SJCRH30 (cell line): ENCODE data around the gene FAM118A. TPM values are rescaled to one million over a fixed set of nuclear protein-coding genes. Genes with fewer than 3 reads are reported as not detected.

Experiments used
- total RNA-seq: library from RNA; depleted of rRNA; stranded (reverse); fragments of >200 nt; shearing (Covaris generic); gene quantifications from 2 replicates; pipeline ENCODE4 v1.2.3, GENCODE V29; 2014; rRNA removed

FAM118A gene
- total RNA-seq, 1 experiment from 2014 or later: 13.8 TPM

Other genes starting within 250 kb of the FAM118A start
- 52.2 and 58.6 TPM in 2 replicates for gene NUP50, start 146.0 kb upstream of the FAM118A start, total RNA-seq
- gene KIAA0930, start 69.0 kb upstream of the FAM118A start, total RNA-seq: 9.3 and 15.2 TPM in 2 replicates
- not detected in 2 replicates for gene UPK3A, start 25.0 kb upstream of the FAM118A start, total RNA-seq
- gene SMC1B, start 103.7 kb downstream of the FAM118A start, total RNA-seq: not detected in 2 replicates
- not detected in 2 replicates for gene RIBC2, start 103.8 kb downstream of the FAM118A start, total RNA-seq
- gene FBLN1, start 192.9 kb downstream of the FAM118A start, total RNA-seq: 19.6 and 21.0 TPM in 2 replicates